ENCODE data around the gene PSMG3.
A peak's percentile ranks its signal among the peaks of the same experiment; 100 is the strongest.

DNA sequence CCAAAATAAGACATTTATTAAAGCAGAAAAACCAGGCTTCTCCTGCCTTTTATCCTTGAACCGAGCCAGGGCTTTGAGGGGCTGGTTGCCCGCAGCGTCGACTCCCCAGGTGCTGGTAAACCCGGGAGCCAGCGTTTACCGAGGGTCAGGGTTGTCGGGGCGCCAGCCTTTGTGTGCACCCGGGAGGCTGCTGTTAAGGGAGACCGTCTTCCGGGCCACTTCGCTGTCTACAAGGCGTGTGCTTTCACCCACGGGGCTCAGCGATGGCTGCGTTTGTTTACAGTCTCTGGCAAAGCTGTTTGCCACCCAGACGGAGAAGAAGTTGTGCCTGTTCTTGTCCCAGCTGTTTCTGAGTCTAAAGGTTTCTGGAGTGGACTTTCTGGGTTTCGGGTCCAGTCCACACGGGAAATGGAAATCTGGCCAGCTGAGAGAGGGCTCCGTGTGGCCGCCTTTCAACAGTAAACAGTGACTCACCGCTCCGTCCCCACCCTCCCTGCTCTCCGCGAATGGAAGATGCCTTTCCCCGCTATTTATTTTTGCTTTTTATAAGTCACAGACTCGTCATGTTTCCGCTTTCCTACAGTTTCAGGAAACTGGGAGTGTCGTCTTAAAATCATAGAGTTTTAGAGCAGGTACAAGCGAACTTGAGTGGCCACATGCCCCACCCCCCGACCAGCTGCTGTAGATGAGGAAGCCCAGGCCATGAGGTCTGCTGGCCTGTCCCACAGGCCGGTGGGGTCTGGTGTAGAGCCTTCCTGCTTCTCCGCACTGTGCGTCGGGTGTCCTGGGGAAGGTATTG lies 37.2 kb downstream of the PSMG3 start:
- TF ChIP-seq PHF8 (IDR thresholded peaks at IDR 0.05; ENCODE audit: borderline replicate concordance, low read depth) = no peak
- TF ChIP-seq, protein P1, sequence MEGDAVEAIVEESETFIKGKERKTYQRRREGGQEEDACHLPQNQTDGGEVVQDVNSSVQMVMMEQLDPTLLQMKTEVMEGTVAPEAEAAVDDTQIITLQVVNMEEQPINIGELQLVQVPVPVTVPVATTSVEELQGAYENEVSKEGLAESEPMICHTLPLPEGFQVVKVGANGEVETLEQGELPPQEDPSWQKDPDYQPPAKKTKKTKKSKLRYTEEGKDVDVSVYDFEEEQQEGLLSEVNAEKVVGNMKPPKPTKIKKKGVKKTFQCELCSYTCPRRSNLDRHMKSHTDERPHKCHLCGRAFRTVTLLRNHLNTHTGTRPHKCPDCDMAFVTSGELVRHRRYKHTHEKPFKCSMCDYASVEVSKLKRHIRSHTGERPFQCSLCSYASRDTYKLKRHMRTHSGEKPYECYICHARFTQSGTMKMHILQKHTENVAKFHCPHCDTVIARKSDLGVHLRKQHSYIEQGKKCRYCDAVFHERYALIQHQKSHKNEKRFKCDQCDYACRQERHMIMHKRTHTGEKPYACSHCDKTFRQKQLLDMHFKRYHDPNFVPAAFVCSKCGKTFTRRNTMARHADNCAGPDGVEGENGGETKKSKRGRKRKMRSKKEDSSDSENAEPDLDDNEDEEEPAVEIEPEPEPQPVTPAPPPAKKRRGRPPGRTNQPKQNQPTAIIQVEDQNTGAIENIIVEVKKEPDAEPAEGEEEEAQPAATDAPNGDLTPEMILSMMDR (IDR thresholded peaks at IDR 0.05) = no peak
- peak in 1 of 2 experiments; percentile 26; a peak in 2 of 5 replicates for TF ChIP-seq EP300 (IDR thresholded peaks at IDR 0.05)
- TF ChIP-seq MAZ (IDR thresholded peaks at IDR 0.05; ENCODE audit: borderline replicate concordance, low read depth, low read length) = no peak
